GM12864 (cell line): ENCODE measurements around the gene ZNF436.

ENCODE experiments used
- DNase-seq: peaks from one replicate; pipeline ENCODE4 v3.0.0-alpha.2; 2011; ENCODE audit warnings: low read depth
- H3K4me3 ChIP-seq: 2 replicates; pipeline ENCODE4 v1.5.1; 2011; ENCODE audit warnings: mild to moderate bottlenecking, low read depth, low read length, control low read depth
- CTCF ChIP-seq: IDR thresholded peaks from 2 replicates; pipeline ENCODE4 v1.5.1; 2011; ENCODE audit warnings: low read depth, mild to moderate bottlenecking, moderate library complexity, low read length, control low read depth, inconsistent platforms; ENCODE audit errors: missing control alignments

The ZNF436 gene

GRCh38 chr1:23369335-23370013 lies at the start of gene ZNF436:
TSS of gene ZNF436 (minus strand) at chr1:23369836. CDS start at chr1:23368005, 1,831 bp downstream.
- H3K4me3 ChIP-seq = peak within 1 kb of the TSS; percentile 85
- no peak for DNase-seq
- no peak for TF ChIP-seq CTCF

- no peak for DNase-seq
- no peak for TF ChIP-seq CTCF
- H3K4me3 ChIP-seq = no peak overlapping the region
Observed at GRCh38 chr1:23419180-23419579, 49.5 kb upstream of the ZNF436 start.

GRCh38 chr1:23417570-23417969 lies 47.9 kb upstream of the ZNF436 start:
- no peak for DNase-seq
- no peak for TF ChIP-seq CTCF
- H3K4me3 ChIP-seq = no peak overlapping the region

- H3K4me3 ChIP-seq = no peak overlapping the region
- no peak for DNase-seq
- no peak for TF ChIP-seq CTCF
Observed at GRCh38 chr1:23416964-23417363, 47.3 kb upstream of the ZNF436 start.

- H3K4me3 ChIP-seq = no peak overlapping the region
- no peak for DNase-seq
- TF ChIP-seq CTCF = no peak
Observed at GRCh38 chr1:23408797-23409290, 39.2 kb upstream of the ZNF436 start.

- DNase-seq = no peak
- no peak overlapping the region for H3K4me3 ChIP-seq
- no peak for TF ChIP-seq CTCF
Observed at GRCh38 chr1:23407016-23407630, 37.5 kb upstream of the ZNF436 start.
